ENCODE data around the gene CSRNP3. TPM values are rescaled to one million over a fixed set of nuclear protein-coding genes. Genes with fewer than 3 reads are reported as not detected.

The CSRNP3 gene
- total and polyA plus RNA-seq, 9 donors = 2.9 to 16.2 (median 6.9) TPM

GRCh38 chr2:165682546-165682945 lies 213.0 kb downstream of the CSRNP3 start:
- intact Hi-C loops (cut with DNase I) = no loop called here
- whole genome bisulfite sequencing, 3 donors = 8 to 9% (median 9%) methylated on average over 1 of the region's 1 CpG
- Histone ChIP-seq H3K36me3 (no peaks in the 10 kb centered on the region), H3K4me3 (no peak overlapping the region), H3K27ac (peak overlapping the region in 1 of 2 donors; percentile 21), H3K27me3 (no peaks in the 10 kb centered on the region), H3K9me3 (no peaks in the 10 kb centered on the region), H3K4me1 (ENCODE audit: insufficient read depth) (peaks cover 4% of the 10 kb centered on the region)
- no peak for DNase-seq
- TF ChIP-seq CTCF (IDR thresholded peaks at IDR 0.05) (no peak), EP300 (IDR thresholded peaks at IDR 0.05) (no peak), POLR2A (IDR thresholded peaks at IDR 0.05) (no peak)

GRCh38 chr2:165686800-165687199 lies 217.3 kb downstream of the CSRNP3 start:
- Histone ChIP-seq H3K4me1 (ENCODE audit: insufficient read depth) (peaks cover 4% of the 10 kb centered on the region), H3K4me3 (no peak overlapping the region), H3K27ac (no peak overlapping the region), H3K36me3 (no peaks in the 10 kb centered on the region), H3K27me3 (no peaks in the 10 kb centered on the region), H3K9me3 (no peaks in the 10 kb centered on the region)
- intact Hi-C loops (cut with DNase I) = no loop called here
- no peak for DNase-seq
- 77 to 91% (median 90%) methylated on average over 2 of the region's 2 CpGs for WGBS, 3 donors
- no peak for TF ChIP-seq CTCF (IDR thresholded peaks at IDR 0.05)
- no peak for TF ChIP-seq POLR2A (IDR thresholded peaks at IDR 0.05)
- TF ChIP-seq EP300 (IDR thresholded peaks at IDR 0.05) = no peak

- intact Hi-C loops (cut with DNase I) = no loop called here
- H3K27ac ChIP-seq = no peak overlapping the region
- 33 to 55% (median 46%) methylated on average over 4 of the region's 4 CpGs for WGBS, 3 donors
Measured at GRCh38 chr2:165687426-165688002, 218.0 kb downstream of the CSRNP3 start.

GRCh38 chr2:165691615-165692014 lies 222.1 kb downstream of the CSRNP3 start:
- TF ChIP-seq EP300 (IDR thresholded peaks at IDR 0.05) (no peak), CTCF (IDR thresholded peaks at IDR 0.05) (no peak), POLR2A (IDR thresholded peaks at IDR 0.05) (no peak)
- peak; percentile 9 to 43 (median 28) for DNase-seq

More at GRCh38 chr2:165687426-165688002, 218.0 kb downstream of the CSRNP3 start:
- Histone ChIP-seq H3K4me3 (no peak overlapping the region), H3K9me3 (no peaks in the 10 kb centered on the region), H3K27me3 (no peaks in the 10 kb centered on the region), H3K36me3 (no peaks in the 10 kb centered on the region), H3K4me1 (ENCODE audit: insufficient read depth) (peaks cover 4% of the 10 kb centered on the region)
- DNase-seq = no peak
- no peak for TF ChIP-seq CTCF (IDR thresholded peaks at IDR 0.05)
- TF ChIP-seq EP300 (IDR thresholded peaks at IDR 0.05) = no peak
- TF ChIP-seq POLR2A (IDR thresholded peaks at IDR 0.05) = no peak

More at GRCh38 chr2:165691615-165692014, 222.1 kb downstream of the CSRNP3 start:
- intact Hi-C loops (cut with DNase I) = loop anchor here in 2 of 4 donors (10.0 kb wide), 1 partner anchor 287 kb away; no protein-coding TSS in a partner anchor
- Histone ChIP-seq H3K36me3 (no peaks in the 10 kb centered on the region), H3K27me3 (no peaks in the 10 kb centered on the region), H3K4me1 (ENCODE audit: insufficient read depth) (no peaks in the 10 kb centered on the region), H3K4me3 (no peak overlapping the region), H3K9me3 (no peaks in the 10 kb centered on the region), H3K27ac (no peak overlapping the region)
- 61 to 71% (median 69%) methylated on average over 7 of the region's 7 CpGs for WGBS, 3 donors

Data from ovary (tissue), 9 donors.